Measurements from ENCODE around the gene LSM14B.

GRCh38 chr20:62147528-62147927 is 25.3 kb downstream of the LSM14B start:
- no peak for TF ChIP-seq CTCF (conservative IDR thresholded peaks at IDR 0.05; ENCODE audit: low read depth, low read length)
- no peak for TF ChIP-seq EZH2 (IDR thresholded peaks at IDR 0.05; ENCODE audit: borderline replicate concordance, low read depth, low read length, poor library complexity, severe bottlenecking)
